GM18499 (cell line): ENCODE data around the gene XRCC6.
"Not testable (repeated sequence)": the region's sequence is repeated elsewhere in the genome, so short reads cannot be mapped to it uniquely, and the experiment has no call there.

Experiments used
- ATAC-seq: cut with Tn5 transposase; IDR thresholded peaks from one replicate; pipeline ENCODE4 v1.9.1; 2021; ENCODE audit warnings: moderate number of reproducible peaks; ENCODE audit not compliant: insufficient read depth, unreplicated experiment

The XRCC6 gene

GRCh38 chr22:41597635-41597953, 23.5 kb upstream of the XRCC6 start:
- ATAC-seq: no peak

GRCh38 chr22:41598081-41598480, 23.0 kb upstream of the XRCC6 start:
- no peak for ATAC-seq

GRCh38 chr22:41598891-41599635, 22.0 kb upstream of the XRCC6 start:
- ATAC-seq: no peak

DNA sequence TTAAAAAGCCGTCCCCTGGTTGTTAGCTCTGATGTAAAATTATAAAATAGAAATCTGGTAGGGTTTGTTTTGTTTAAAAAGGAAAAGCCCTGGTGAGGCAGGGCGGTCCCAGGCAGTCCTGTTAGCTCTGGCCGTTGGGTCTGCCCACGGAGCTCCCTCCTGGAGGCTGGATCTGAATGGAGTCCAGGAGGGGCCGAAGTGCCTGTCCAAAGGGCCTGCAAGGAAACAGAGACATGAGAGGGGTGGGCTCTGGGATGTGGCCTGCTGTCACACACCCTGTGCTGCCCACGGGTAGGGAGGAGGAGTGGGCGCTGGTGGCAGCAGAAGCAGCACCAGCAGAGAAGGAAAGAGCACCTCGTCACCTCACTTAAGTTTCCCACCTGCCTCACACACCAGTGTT, 20.1 kb upstream of the XRCC6 start:
- ATAC-seq: no peak

GRCh38 chr22:41603873-41604332, 17.2 kb upstream of the XRCC6 start:
- no peak for ATAC-seq

- ATAC-seq: no peak
These were observed 12.7 kb upstream of the XRCC6 start for GRCh38 chr22:41608386-41608785.

DNA sequence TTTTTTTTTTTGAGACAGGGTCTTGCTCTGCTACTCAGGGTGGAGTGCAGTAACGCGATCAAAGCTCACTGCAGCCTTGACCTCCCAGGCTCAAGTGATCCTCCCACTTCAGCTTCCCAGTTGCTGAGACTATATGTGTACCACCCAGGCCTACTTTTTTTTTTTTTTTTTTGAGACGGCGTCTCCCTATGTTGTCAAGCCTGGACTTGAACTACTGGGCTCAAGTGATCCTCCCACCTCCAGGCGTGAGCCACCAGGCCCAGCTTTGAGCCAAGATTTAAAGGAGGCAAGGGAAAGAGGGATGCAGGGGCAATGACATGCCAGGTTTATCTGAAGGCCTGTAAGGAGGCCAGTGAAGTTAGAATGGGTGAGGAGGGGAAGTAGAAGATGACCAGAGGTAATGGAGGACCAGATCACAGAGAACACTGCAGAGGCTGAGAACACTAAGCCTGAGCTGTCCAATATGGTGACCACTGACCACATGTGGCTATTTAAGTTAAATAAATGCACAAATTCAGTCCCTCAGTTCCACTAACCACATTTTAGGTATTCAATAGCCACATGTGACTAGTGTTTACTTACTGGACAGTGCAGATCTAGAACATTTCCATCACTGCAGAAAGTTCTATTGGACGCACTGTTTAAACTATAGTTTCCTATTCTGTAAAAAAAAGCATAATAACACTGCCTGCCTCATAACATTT, 8.3 kb upstream of the XRCC6 start:
- ATAC-seq: no peak

DNA sequence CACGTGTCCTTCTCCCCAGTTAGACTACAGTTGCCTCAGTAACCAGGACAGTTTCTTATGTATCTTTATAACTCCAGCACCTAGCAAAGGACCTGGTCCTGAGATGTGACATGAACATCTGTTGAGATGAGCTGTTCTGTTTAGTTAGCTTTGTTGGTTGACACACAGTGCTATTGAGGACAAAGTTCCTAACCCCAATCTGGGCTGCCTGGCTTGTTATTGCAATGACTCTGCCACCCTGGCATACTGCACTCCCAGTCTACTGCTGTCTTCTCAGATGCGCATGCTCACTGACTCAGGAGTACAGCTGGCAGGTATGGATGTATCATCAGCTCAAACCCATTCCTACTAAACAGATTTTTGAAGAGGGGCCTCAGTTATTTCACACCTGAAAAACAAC, 7.6 kb upstream of the XRCC6 start:
- ATAC-seq: no peak

GRCh38 chr22:41619979-41620588, 1.0 kb upstream of the XRCC6 start:
- ATAC-seq: no peak

DNA sequence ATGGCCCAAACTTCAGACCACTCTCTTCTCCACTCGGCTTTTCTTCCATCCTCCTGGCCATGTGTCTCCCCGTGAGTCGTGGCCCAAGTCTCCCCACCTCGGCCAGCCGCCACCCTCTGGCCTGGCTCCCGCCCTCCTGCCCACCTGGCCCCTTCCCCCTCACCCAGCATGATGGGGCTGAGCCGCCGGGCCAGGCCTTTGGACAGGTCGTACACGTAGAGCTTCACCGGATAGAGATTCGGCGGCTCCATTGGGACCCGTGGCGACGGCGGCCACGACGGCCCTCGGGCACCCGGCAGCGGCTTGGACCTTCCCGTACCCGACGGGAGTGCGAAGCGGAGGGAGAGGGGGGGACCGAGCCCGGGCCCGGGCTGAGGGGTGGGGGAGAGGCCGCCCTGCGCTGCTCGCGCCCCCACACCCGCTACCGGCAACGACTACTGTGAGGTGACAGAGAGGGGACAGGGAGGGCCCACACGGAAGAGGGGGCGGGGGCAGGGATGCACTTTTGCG, 451 bp upstream of the XRCC6 start, which contains the start of gene DESI1:
Gene DESI1 (minus strand): TSS at position 455 of the 510 bp plus-strand sequence. CDS start 204 bp downstream, at position 251.
- no peak for ATAC-seq

- no peak for ATAC-seq
These were observed 750 bp downstream of the XRCC6 start for GRCh38 chr22:41621911-41622179.

DNA sequence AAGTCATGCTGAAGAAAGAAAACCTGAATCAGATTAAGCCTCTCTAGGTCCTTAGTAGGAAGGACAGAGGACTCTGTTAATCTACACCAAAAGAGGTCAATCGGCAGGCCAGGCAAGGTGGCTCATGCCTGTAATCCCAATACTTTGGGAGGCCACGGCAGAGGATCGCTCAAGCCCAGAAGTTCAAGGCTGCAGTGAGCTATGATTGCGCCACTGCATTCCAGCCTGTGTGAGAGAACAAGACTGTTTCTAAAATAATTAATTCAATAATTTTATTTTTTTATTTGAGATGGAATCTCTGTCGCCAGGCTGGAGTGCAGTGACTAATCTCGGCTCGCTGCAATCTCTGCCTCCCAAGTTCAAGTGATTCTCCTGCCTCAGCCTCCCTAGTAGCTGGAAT, 4.5 kb downstream of the XRCC6 start:
- ATAC-seq: no peak

GRCh38 chr22:41631115-41631514, 10.0 kb downstream of the XRCC6 start:
- not testable (repeated sequence) for ATAC-seq

DNA sequence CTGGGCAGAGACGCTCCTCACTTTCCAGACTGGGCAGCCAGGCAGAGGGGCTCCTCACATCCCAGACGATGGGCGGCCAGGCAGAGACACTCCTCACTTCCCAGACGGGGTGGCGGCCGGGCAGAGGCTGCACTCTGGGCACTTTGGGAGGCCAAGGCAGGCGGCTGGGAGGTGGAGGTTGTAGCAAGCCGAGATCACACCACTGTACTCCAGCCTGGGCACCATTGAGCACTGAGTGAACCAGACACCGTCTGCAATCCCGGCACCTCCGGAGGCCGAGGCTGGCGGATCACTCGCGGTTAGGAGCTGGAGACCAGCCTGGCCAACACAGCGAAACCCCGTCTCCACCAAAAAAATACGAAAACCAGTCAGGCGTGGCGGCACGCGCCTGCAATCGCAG, 10.5 kb downstream of the XRCC6 start:
- not testable (repeated sequence) for ATAC-seq

DNA sequence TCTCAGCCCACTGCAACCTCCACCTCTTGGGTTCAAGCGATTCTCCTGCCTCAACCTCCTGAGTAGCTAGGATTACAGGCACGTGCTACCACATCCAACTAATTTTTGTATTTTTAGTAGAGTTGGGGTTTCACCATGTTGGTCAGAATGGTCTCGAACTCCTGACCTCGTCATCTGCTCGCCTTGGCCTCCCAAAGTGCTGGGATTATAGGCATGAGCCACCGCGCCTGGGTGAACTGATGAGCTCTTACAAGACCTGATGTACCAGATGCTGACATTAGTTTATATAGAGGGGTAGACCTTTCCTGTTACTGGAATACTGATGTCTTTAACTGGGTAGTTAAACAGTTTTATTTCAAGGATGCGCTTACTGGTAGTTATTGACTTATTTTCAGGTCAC, 13.5 kb downstream of the XRCC6 start:
- ATAC-seq: not testable (repeated sequence)

DNA sequence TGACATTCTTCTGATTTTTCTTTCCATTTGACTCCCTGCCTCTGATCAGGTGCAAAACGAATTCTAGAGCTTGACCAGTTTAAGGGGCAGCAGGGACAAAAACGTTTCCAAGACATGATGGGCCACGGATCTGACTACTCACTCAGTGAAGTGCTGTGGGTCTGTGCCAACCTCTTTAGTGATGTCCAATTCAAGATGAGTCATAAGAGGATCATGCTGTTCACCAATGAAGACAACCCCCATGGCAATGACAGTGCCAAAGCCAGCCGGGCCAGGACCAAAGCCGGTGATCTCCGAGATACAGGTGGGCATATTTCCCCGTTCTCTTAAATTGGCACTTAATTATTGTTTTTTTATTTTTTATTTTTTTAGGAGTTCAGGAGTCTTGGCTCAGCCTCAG, 15.4 kb downstream of the XRCC6 start:
- ATAC-seq: no peak

DNA sequence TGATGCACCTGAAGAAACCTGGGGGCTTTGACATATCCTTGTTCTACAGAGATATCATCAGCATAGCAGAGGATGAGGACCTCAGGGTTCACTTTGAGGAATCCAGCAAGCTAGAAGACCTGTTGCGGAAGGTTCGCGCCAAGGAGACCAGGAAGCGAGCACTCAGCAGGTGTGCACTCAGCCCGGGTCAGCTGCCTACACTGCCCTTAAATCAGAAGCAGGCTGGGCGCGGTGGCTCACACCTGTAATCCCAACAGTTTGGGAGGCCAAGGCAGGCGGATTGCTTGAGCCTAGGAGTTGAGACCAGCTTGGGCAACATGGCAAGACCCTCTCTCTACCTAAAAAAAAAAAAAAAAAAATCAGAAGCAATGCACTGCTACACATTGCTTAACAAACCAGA, 16.5 kb downstream of the XRCC6 start:
- ATAC-seq: not testable (repeated sequence)

DNA sequence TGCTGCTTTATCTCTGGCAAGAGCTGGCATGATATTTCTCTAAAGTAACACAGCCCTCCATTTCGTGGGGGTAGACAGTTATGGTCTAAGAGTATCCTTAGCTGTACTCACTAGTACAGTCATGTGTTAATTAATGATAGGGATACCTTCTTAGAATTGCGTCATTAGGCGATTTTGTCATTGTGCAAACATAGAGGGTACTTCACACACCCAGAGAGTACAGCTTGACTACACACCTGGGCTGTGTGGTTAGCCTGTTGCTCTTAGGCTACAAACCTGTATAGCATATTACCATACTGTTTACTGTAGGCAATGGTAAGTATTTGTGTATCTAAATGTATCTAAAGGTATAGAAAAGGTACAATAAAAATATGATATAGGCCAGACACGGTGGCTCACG, 17.0 kb downstream of the XRCC6 start:
- ATAC-seq: no peak

DNA sequence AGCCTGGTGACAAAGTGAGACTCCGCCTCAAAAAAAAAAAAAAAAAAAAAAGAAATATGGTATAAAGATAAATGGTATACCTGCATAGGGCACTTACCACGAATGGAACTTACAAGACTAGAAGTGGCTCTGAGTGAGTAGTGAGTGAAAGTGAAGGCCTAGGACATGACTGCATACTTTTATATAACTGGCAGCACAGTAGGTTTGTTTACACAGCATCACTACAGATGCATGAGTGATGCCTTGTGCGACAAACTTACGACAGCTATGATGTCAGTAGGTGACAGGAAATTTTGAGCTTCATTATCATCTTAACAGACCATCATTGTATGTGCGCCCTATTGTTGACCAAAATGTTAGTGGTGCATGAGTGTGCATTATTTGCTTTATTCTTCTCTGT, 17.7 kb downstream of the XRCC6 start:
- no peak for ATAC-seq

- no peak for ATAC-seq
These were observed 20.8 kb downstream of the XRCC6 start for GRCh38 chr22:41641854-41642253.

DNA sequence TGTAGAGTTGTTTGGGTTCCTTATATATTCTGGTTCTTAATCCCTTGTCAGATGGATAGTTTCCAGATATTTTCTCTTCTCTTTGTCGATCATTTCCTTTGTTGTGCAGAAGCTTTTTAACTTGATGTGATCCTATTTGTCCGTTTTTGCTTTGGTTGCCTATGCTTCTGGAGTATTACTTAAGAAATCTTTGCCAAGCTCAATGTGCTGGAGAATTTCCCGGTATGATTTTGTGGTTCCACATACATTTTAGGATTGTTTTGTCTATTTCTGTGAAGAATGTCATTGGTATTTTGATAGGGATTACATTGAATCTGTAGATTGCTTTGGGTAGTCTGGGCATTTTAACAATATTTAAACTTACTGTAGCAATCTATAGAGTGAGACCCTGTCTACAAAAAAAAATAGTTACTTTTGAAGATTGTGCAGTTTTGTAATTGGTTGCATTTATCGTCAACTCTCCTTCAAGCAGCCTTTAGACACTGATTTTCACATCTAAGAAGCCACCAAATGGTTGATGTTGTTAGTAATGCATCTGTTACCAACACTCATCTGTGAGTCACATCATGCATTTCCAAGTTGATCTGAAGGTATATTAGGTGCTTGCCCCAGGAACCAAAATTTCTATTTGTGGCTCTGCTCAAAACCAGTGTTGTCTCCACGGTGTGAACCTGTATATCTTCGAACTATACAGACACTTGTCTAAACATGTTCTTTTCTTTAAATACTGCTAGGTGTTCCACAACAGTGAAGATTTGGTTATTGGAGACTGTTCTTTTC, 21.4 kb downstream of the XRCC6 start:
- no peak for ATAC-seq
